CD4-positive, CD25-positive, alpha-beta regulatory T cell (primary cell): Measurements from ENCODE around the gene SGMS1. TPM values are rescaled to one million over a fixed set of nuclear protein-coding genes. Genes with fewer than 3 reads are reported as not detected.

Source experiments
- ATAC-seq, 2 donors: fragments of 150-1000 bp; cut with Tn5 transposase; one replicate each; pipeline ENCODE4 v1.10.0; 2021; ENCODE audit warnings: low read depth in 2 of 2, moderate number of reproducible peaks in 2 of 2, moderate library complexity in 1 of 2
- DNase-seq, 3 donors: peaks; one replicate each; pipeline versions ENCODE4 v3.0.0 to v3.0.0-alpha.2; 2012 to 2022; ENCODE audit warnings: mixed read lengths in 1 of 3
- H3K27ac ChIP-seq: one replicate; pipeline ENCODE4 v1.7.0; 2013; ENCODE audit warnings: mild to moderate bottlenecking, low read length; ENCODE audit not compliant: insufficient read depth, poor library complexity, severe bottlenecking
- H3K27me3 ChIP-seq: one replicate; pipeline ENCODE4 v1.7.0; 2013; ENCODE audit warnings: low read length; ENCODE audit not compliant: control insufficient read depth, insufficient read depth
- H3K36me3 ChIP-seq: one replicate; pipeline ENCODE4 v1.7.0; 2013; ENCODE audit warnings: mild to moderate bottlenecking, low read length, moderate library complexity; ENCODE audit not compliant: control insufficient read depth, insufficient read depth
- H3K4me1 ChIP-seq: 2 replicates; pipeline ENCODE4 v1.7.0; 2013; ENCODE audit warnings: mild to moderate bottlenecking, low read length; ENCODE audit not compliant: insufficient read depth, control insufficient read depth, poor library complexity, severe bottlenecking
- H3K4me3 ChIP-seq: one replicate; pipeline ENCODE4 v1.7.0; 2013; ENCODE audit warnings: low read depth, mild to moderate bottlenecking, low read length, moderate library complexity
- H3K9me3 ChIP-seq, 2 experiments: 1 replicate in 1 of 2; 2 replicates in 1 of 2; pipeline ENCODE4 v1.7.0; 2013; ENCODE audit warnings: low read length in 2 of 2, mild to moderate bottlenecking in 1 of 2, moderate library complexity in 1 of 2; ENCODE audit not compliant: control insufficient read depth in 2 of 2
- H3K27ac Mint-ChIP-seq, 3 donors: one replicate each; pipeline ENCODE4 v1.8.0; 2020 to 2022; ENCODE audit warnings: mild to moderate bottlenecking in 3 of 3, mixed read lengths in 3 of 3, moderate library complexity in 2 of 3
- H3K27me3 Mint-ChIP-seq: one replicate; pipeline ENCODE4 v1.8.0; 2022; ENCODE audit warnings: mild to moderate bottlenecking, mixed read lengths
- H3K36me3 Mint-ChIP-seq: one replicate; pipeline ENCODE4 v1.8.0; 2020; ENCODE audit warnings: mixed read lengths
- H3K4me1 Mint-ChIP-seq, 4 donors: one replicate each; pipeline ENCODE4 v1.8.0; 2020 to 2022; ENCODE audit warnings: mixed read lengths in 4 of 4, mild to moderate bottlenecking in 1 of 4
- H3K4me3 Mint-ChIP-seq, 4 donors: one replicate each; pipeline ENCODE4 v1.8.0; 2020 to 2022; ENCODE audit warnings: mild to moderate bottlenecking in 4 of 4, mixed read lengths in 4 of 4, moderate library complexity in 3 of 4
- H3K9me3 Mint-ChIP-seq, 7 donors: one replicate each; pipeline ENCODE4 v1.8.0; 2020 to 2022; ENCODE audit warnings: mixed read lengths in 7 of 7, mild to moderate bottlenecking in 3 of 7, moderate library complexity in 2 of 7
- polyA plus RNA-seq, 4 donors: library from polyadenylated mRNA; unstranded; fragments of 300-500 nt; fragmentation: Illumina TruSeq; gene quantifications; one replicate each; pipeline ENCODE4 v1.2.3, GENCODE V29; 2021
- total RNA-seq: library from RNA; stranded (reverse); gene quantifications from one replicate; pipeline ENCODE4 v1.2.3, GENCODE V29; 2022

Gene SGMS1
- total and polyA plus RNA-seq, 5 donors from 2014 or later, result 25.7 to 241 (median 33.0) TPM

- no peaks in the 10 kb centered on the region for H3K27me3 ChIP-seq
- H3K4me1 ChIP-seq, result peaks cover 8% of the 10 kb centered on the region
- H3K36me3 ChIP-seq, result no peaks in the 10 kb centered on the region
- DNase-seq (no peak), ATAC-seq (no peak)
- H3K4me1 Mint-ChIP-seq, result peaks cover 51 to 59% (median 55%) of the 10 kb centered on the region in 4 donors
- no peak overlapping the region for H3K27ac Mint-ChIP-seq
- H3K27ac ChIP-seq, result no peak overlapping the region
- peak overlapping the region in 1 of 4 donors; percentile 36 for H3K4me3 Mint-ChIP-seq
- H3K4me3 ChIP-seq, result no peak overlapping the region
- H3K9me3 Mint-ChIP-seq, result no peaks in the 10 kb centered on the region
- H3K27me3 Mint-ChIP-seq, result no peaks in the 10 kb centered on the region
- no peaks in the 10 kb centered on the region for H3K9me3 ChIP-seq
- H3K36me3 Mint-ChIP-seq, result peaks cover 12% of the 10 kb centered on the region
These were observed 97.6 kb downstream of the SGMS1 start for GRCh38 chr10:50526185-50526584.

DNA sequence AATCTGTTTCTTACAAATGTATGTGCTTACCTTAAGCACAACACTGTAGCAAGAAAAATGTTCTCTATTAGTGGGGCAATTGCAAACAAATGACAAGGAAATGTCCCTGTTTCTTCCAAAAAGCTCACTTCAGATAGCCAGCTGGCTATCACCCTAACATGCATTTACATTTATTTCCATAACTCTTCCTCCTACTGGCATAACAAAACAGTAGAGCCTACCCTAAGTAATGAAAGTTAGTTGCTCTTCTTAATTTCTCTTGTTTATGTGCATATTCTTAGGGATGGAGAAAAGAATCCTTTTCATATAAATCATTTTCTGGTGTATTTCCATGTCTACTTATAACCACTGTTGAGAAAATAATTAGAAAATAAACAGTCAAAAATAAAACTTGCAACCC lies 100.4 kb downstream of the SGMS1 start:
- peaks cover 0 to 1% (median 0%) of the 10 kb centered on the region in 7 donors for H3K9me3 Mint-ChIP-seq
- no peak for DNase-seq
- peaks cover 42 to 57% (median 47%) of the 10 kb centered on the region in 4 donors for H3K4me1 Mint-ChIP-seq
- Histone ChIP-seq H3K9me3 (no peaks in the 10 kb centered on the region), H3K4me1 (peaks cover 8% of the 10 kb centered on the region), H3K27ac (no peak overlapping the region), H3K4me3 (no peak overlapping the region), H3K27me3 (no peaks in the 10 kb centered on the region), H3K36me3 (peaks cover 13% of the 10 kb centered on the region)
- no peak for ATAC-seq
- no peak overlapping the region for H3K4me3 Mint-ChIP-seq
- H3K27ac Mint-ChIP-seq, result no peak overlapping the region
- no peaks in the 10 kb centered on the region for H3K27me3 Mint-ChIP-seq
- H3K36me3 Mint-ChIP-seq, result peaks cover 25% of the 10 kb centered on the region

DNA sequence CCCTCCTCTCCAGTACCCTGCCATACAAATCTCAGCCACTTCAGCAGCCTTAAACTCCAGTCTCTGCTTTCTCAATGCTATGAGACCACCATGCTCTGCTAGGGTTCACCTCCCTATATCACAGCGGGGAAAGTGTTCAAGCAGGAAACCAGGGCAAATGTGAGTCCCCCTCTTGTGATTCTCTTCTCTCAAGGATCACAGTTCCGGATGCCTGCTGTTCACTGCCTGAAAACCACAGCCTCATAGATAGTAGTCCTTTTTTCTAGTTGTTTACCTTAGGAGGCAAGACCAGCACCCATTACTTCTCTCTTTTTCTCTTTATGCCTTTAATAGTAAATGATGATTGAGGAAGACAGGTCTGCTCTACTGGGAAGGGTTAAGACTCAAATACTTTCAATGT lies 100.8 kb downstream of the SGMS1 start:
- Mint-ChIP-seq H3K4me1 (peaks cover 40 to 57% (median 45%) of the 10 kb centered on the region in 4 donors), H3K4me3 (no peak overlapping the region), H3K36me3 (peaks cover 25% of the 10 kb centered on the region), H3K9me3 (peaks cover 0 to 1% (median 0%) of the 10 kb centered on the region in 7 donors), H3K27ac (peak overlapping the region in 1 of 3 donors; percentile 81), H3K27me3 (no peaks in the 10 kb centered on the region)
- DNase-seq, result no peak
- no peak overlapping the region for H3K27ac ChIP-seq
- no peaks in the 10 kb centered on the region for H3K9me3 ChIP-seq
- peaks cover 13% of the 10 kb centered on the region for H3K36me3 ChIP-seq
- peaks cover 8% of the 10 kb centered on the region for H3K4me1 ChIP-seq
- H3K27me3 ChIP-seq, result no peaks in the 10 kb centered on the region
- ATAC-seq, result no peak
- no peak overlapping the region for H3K4me3 ChIP-seq

- Mint-ChIP-seq H3K9me3 (peaks cover 0 to 1% (median 0%) of the 10 kb centered on the region in 7 donors), H3K27ac (no peak overlapping the region), H3K36me3 (peaks cover 22% of the 10 kb centered on the region), H3K4me1 (peaks cover 44 to 71% (median 45%) of the 10 kb centered on the region in 4 donors), H3K4me3 (no peak overlapping the region), H3K27me3 (no peaks in the 10 kb centered on the region)
- Histone ChIP-seq H3K36me3 (peaks cover 13% of the 10 kb centered on the region), H3K9me3 (no peaks in the 10 kb centered on the region), H3K27ac (no peak overlapping the region), H3K4me1 (no peaks in the 10 kb centered on the region), H3K4me3 (no peak overlapping the region), H3K27me3 (no peaks in the 10 kb centered on the region)
- ATAC-seq, result no peak
- DNase-seq, result no peak
These were observed 103.6 kb downstream of the SGMS1 start for GRCh38 chr10:50520115-50520514.

GRCh38 chr10:50517626-50518025 lies 106.1 kb downstream of the SGMS1 start:
- no peaks in the 10 kb centered on the region for H3K9me3 ChIP-seq
- H3K27ac ChIP-seq, result no peak overlapping the region
- H3K27ac Mint-ChIP-seq, result peak overlapping the region in 1 of 3 donors; percentile 44
- peaks cover 0 to 1% (median 0%) of the 10 kb centered on the region in 7 donors for H3K9me3 Mint-ChIP-seq
- H3K36me3 ChIP-seq, result peaks cover 13% of the 10 kb centered on the region
- no peak overlapping the region for H3K4me3 ChIP-seq
- no peak for ATAC-seq
- no peak for DNase-seq
- no peaks in the 10 kb centered on the region for H3K27me3 ChIP-seq
- peaks cover 18% of the 10 kb centered on the region for H3K36me3 Mint-ChIP-seq
- peaks cover 34 to 76% (median 54%) of the 10 kb centered on the region in 4 donors for H3K4me1 Mint-ChIP-seq
- H3K4me1 ChIP-seq, result peaks cover 10% of the 10 kb centered on the region
- no peak overlapping the region for H3K4me3 Mint-ChIP-seq
- H3K27me3 Mint-ChIP-seq, result no peaks in the 10 kb centered on the region

DNA sequence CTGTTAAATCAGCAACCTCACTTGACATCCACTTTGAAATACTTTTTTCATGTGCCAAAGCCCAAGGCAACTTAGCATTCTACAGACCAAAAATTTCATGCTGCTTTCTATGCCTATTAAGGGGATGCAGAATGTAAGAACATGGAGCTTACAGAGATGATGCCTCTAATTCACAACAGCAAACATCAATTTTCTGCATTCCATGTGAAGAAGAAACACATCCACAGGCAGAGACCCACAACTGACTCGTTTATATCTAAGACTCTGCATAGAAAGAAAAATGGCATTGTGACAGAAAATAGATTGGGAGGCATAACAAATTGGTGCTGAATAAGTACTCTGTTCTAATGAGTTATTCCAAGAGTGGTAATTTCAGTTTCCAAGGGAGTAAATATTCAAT lies 107.6 kb downstream of the SGMS1 start:
- Mint-ChIP-seq H3K4me3 (no peak overlapping the region), H3K4me1 (peaks cover 38 to 82% (median 61%) of the 10 kb centered on the region in 4 donors), H3K9me3 (peaks cover 0 to 1% (median 0%) of the 10 kb centered on the region in 7 donors), H3K27ac (peak overlapping the region in 1 of 3 donors; percentile 7), H3K36me3 (peaks cover 18% of the 10 kb centered on the region), H3K27me3 (no peaks in the 10 kb centered on the region)
- Histone ChIP-seq H3K9me3 (no peaks in the 10 kb centered on the region), H3K4me1 (peaks cover 25% of the 10 kb centered on the region), H3K4me3 (no peak overlapping the region), H3K27ac (no peak overlapping the region), H3K36me3 (peaks cover 13% of the 10 kb centered on the region), H3K27me3 (no peaks in the 10 kb centered on the region)
- DNase-seq (no peak), ATAC-seq (no peak)

DNA sequence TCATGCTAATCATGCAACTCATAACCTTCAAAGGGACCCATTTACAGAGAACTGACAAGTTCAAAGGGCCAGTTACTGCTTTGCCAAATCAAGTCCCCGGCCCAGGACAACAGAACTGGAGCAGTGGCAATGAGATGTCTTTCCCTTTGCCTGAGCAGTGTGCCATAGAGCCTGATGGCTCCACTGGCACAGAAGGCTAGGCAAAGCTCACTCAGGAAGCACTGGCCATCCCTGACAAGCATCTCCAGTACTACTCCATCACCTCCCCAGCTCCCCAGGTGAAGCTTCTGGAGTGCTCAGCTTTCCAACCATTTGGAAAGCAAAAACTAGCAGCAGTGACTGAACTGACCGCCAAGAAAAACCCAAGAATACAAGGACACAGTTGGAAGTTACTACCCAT lies 108.3 kb downstream of the SGMS1 start:
- no peak for DNase-seq
- no peak overlapping the region for H3K4me3 ChIP-seq
- no peak overlapping the region for H3K4me3 Mint-ChIP-seq
- H3K9me3 Mint-ChIP-seq, result no peaks in the 10 kb centered on the region
- H3K4me1 ChIP-seq, result peaks cover 32% of the 10 kb centered on the region
- H3K27ac Mint-ChIP-seq, result peak overlapping the region in 2 of 3 donors; percentile 34 to 80
- H3K27me3 Mint-ChIP-seq, result no peaks in the 10 kb centered on the region
- no peaks in the 10 kb centered on the region for H3K27me3 ChIP-seq
- no peaks in the 10 kb centered on the region for H3K9me3 ChIP-seq
- H3K36me3 ChIP-seq, result peaks cover 13% of the 10 kb centered on the region
- H3K4me1 Mint-ChIP-seq, result peaks cover 37 to 87% (median 67%) of the 10 kb centered on the region in 4 donors
- ATAC-seq, result no peak
- peaks cover 18% of the 10 kb centered on the region for H3K36me3 Mint-ChIP-seq
- H3K27ac ChIP-seq, result no peak overlapping the region

- Histone ChIP-seq H3K27me3 (no peaks in the 10 kb centered on the region), H3K27ac (no peak overlapping the region), H3K4me1 (peaks cover 37% of the 10 kb centered on the region), H3K4me3 (no peak overlapping the region), H3K9me3 (no peaks in the 10 kb centered on the region), H3K36me3 (peaks cover 13% of the 10 kb centered on the region)
- ATAC-seq, result no peak
- no peaks in the 10 kb centered on the region for H3K27me3 Mint-ChIP-seq
- no peak overlapping the region for H3K4me3 Mint-ChIP-seq
- no peak for DNase-seq
- H3K4me1 Mint-ChIP-seq, result peaks cover 37 to 88% (median 70%) of the 10 kb centered on the region in 4 donors
- H3K36me3 Mint-ChIP-seq, result peaks cover 18% of the 10 kb centered on the region
- H3K27ac Mint-ChIP-seq, result peak overlapping the region; percentile 26 to 91 (median 80)
- no peaks in the 10 kb centered on the region for H3K9me3 Mint-ChIP-seq
These were observed 108.8 kb downstream of the SGMS1 start for GRCh38 chr10:50514995-50515394.
